Activated CD8-positive, alpha-beta memory T cell treated with anti-CD3 and anti-CD28 coated beads for 48 hours (primary cell): ENCODE results near the gene FMO2.

Experiments
- DNase-seq, 3 experiments: peaks; one replicate each; pipeline ENCODE4 v3.0.0-alpha.2; 2020; ENCODE audit warnings: low read depth in 2 of 3, low spot score in 2 of 3

FMO2 gene

GRCh38 chr1:171256940-171257606 lies 72.0 kb downstream of the FMO2 start:
- DNase-seq = no peak

- no peak for DNase-seq
Measured at GRCh38 chr1:171257607-171258076, 72.5 kb downstream of the FMO2 start.

GRCh38 chr1:171258429-171258828 lies 73.3 kb downstream of the FMO2 start:
- no peak for DNase-seq

- DNase-seq = no peak
Measured at GRCh38 chr1:171258943-171259342, 73.8 kb downstream of the FMO2 start.
